ENCODE results near the gene SIRT2.

DNA sequence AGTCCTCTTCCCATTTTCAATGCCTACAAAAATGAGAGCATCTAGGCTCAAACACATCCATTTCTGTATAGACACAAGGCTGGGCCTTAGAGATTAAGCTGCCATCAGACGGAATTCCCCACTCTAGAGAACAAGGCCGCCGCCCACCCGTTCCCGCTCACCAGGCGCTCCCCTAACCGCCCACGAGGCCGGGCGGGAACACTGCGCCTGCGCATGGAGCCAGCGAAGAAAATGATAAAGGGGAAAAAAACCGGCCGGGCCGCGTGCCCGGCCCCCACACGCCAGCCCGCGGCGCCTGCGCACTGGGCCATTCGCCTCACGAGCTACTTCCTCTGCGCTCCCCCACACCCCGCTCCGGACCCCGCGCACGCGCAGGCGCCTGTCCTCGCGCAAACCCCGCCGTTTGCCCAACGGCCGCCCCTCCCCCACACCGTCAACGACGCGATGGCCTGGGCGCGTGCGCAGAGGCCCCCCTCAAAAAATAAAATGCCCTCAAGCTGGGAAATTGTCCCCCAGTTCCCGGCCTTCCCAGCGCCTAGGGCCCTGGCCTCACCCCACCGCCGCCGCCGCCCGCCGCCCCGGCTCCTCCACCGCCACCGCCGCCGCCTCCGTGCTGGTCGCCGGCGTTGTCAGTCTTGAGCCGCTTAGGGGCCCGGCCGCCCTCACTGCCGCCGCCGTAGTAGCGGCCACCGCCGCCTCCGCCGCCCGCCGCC is 50.1 kb downstream of the SIRT2 start:
- TF ChIP-seq, protein P1, sequence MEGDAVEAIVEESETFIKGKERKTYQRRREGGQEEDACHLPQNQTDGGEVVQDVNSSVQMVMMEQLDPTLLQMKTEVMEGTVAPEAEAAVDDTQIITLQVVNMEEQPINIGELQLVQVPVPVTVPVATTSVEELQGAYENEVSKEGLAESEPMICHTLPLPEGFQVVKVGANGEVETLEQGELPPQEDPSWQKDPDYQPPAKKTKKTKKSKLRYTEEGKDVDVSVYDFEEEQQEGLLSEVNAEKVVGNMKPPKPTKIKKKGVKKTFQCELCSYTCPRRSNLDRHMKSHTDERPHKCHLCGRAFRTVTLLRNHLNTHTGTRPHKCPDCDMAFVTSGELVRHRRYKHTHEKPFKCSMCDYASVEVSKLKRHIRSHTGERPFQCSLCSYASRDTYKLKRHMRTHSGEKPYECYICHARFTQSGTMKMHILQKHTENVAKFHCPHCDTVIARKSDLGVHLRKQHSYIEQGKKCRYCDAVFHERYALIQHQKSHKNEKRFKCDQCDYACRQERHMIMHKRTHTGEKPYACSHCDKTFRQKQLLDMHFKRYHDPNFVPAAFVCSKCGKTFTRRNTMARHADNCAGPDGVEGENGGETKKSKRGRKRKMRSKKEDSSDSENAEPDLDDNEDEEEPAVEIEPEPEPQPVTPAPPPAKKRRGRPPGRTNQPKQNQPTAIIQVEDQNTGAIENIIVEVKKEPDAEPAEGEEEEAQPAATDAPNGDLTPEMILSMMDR (IDR thresholded peaks at IDR 0.05; ENCODE audit: low read depth, low read length) = no peak
- no peak for TF ChIP-seq POLR2A (IDR thresholded peaks at IDR 0.05; ENCODE audit: extremely low read depth, insufficient read length)

Data from NB4 (cell line).